ENCODE data around the gene OTC.

The OTC gene

GRCh38 chrX:38400389-38400910 is 48.0 kb downstream of the OTC start:
- Mint-ChIP-seq H3K4me3 (no peak overlapping the region), H3K9me3 (no peaks in the 10 kb centered on the region), H3K36me3 (no peaks in the 10 kb centered on the region), H3K4me1 (no peaks in the 10 kb centered on the region), H3K27ac (no peak overlapping the region), H3K27me3 (peaks cover 1% of the 10 kb centered on the region)

GRCh38 chrX:38402118-38402517 is 49.7 kb downstream of the OTC start:
- Mint-ChIP-seq H3K36me3 (no peaks in the 10 kb centered on the region), H3K4me1 (no peaks in the 10 kb centered on the region), H3K27me3 (peaks cover 1% of the 10 kb centered on the region), H3K4me3 (no peak overlapping the region), H3K27ac (no peak overlapping the region), H3K9me3 (no peaks in the 10 kb centered on the region)

GRCh38 chrX:38403834-38404233 is 51.4 kb downstream of the OTC start:
- Mint-ChIP-seq H3K36me3 (no peaks in the 10 kb centered on the region), H3K27ac (no peak overlapping the region), H3K4me3 (no peak overlapping the region), H3K4me1 (no peaks in the 10 kb centered on the region), H3K27me3 (peaks cover 1% of the 10 kb centered on the region), H3K9me3 (no peaks in the 10 kb centered on the region)

GRCh38 chrX:38407126-38407525 is 54.7 kb downstream of the OTC start:
- Mint-ChIP-seq H3K4me1 (no peaks in the 10 kb centered on the region), H3K27ac (no peak overlapping the region), H3K36me3 (no peaks in the 10 kb centered on the region), H3K27me3 (peaks cover 2% of the 10 kb centered on the region), H3K4me3 (no peak overlapping the region), H3K9me3 (no peaks in the 10 kb centered on the region)

- no peak overlapping the region for H3K27ac Mint-ChIP-seq
- no peaks in the 10 kb centered on the region for H3K9me3 Mint-ChIP-seq
- H3K27me3 Mint-ChIP-seq: peaks cover 2% of the 10 kb centered on the region
Measured at GRCh38 chrX:38409289-38409688, 56.9 kb downstream of the OTC start.

GRCh38 chrX:38426785-38427184 is 74.4 kb downstream of the OTC start:
- Mint-ChIP-seq H3K4me1 (no peaks in the 10 kb centered on the region), H3K27me3 (peaks cover 2% of the 10 kb centered on the region), H3K4me3 (no peak overlapping the region), H3K9me3 (no peaks in the 10 kb centered on the region), H3K36me3 (no peaks in the 10 kb centered on the region), H3K27ac (no peak overlapping the region)

More at GRCh38 chrX:38409289-38409688, 56.9 kb downstream of the OTC start:
- Mint-ChIP-seq H3K4me1 (no peaks in the 10 kb centered on the region), H3K4me3 (no peak overlapping the region), H3K36me3 (no peaks in the 10 kb centered on the region)

- Mint-ChIP-seq H3K4me1 (no peaks in the 10 kb centered on the region), H3K27me3 (peaks cover 5% of the 10 kb centered on the region), H3K27ac (no peak overlapping the region), H3K9me3 (no peaks in the 10 kb centered on the region), H3K36me3 (no peaks in the 10 kb centered on the region), H3K4me3 (no peak overlapping the region)
Measured at GRCh38 chrX:38431525-38431924, 79.1 kb downstream of the OTC start.

- Mint-ChIP-seq H3K36me3 (no peaks in the 10 kb centered on the region), H3K9me3 (no peaks in the 10 kb centered on the region), H3K27ac (no peak overlapping the region), H3K4me1 (no peaks in the 10 kb centered on the region), H3K27me3 (peaks cover 5% of the 10 kb centered on the region), H3K4me3 (no peak overlapping the region)
Measured at GRCh38 chrX:38435130-38435529, 82.7 kb downstream of the OTC start.

- no peaks in the 10 kb centered on the region for H3K9me3 Mint-ChIP-seq
- no peak overlapping the region for H3K27ac Mint-ChIP-seq
- H3K4me3 Mint-ChIP-seq: no peak overlapping the region
- H3K27me3 Mint-ChIP-seq: peaks cover 1% of the 10 kb centered on the region
- no peaks in the 10 kb centered on the region for H3K4me1 Mint-ChIP-seq
- H3K36me3 Mint-ChIP-seq: no peaks in the 10 kb centered on the region
Measured at GRCh38 chrX:38437093-38437492, 84.7 kb downstream of the OTC start.

- Mint-ChIP-seq H3K9me3 (no peaks in the 10 kb centered on the region), H3K4me3 (no peak overlapping the region), H3K27me3 (peaks cover 1% of the 10 kb centered on the region), H3K36me3 (no peaks in the 10 kb centered on the region), H3K27ac (no peak overlapping the region), H3K4me1 (no peaks in the 10 kb centered on the region)
Measured at GRCh38 chrX:38438321-38438720, 85.9 kb downstream of the OTC start.

- Mint-ChIP-seq H3K4me1 (no peaks in the 10 kb centered on the region), H3K36me3 (no peaks in the 10 kb centered on the region), H3K27me3 (peaks cover 2% of the 10 kb centered on the region), H3K4me3 (no peak overlapping the region), H3K27ac (no peak overlapping the region), H3K9me3 (no peaks in the 10 kb centered on the region)
Measured at GRCh38 chrX:38452603-38453002, 100.2 kb downstream of the OTC start.

- Mint-ChIP-seq H3K9me3 (no peaks in the 10 kb centered on the region), H3K4me3 (no peak overlapping the region), H3K36me3 (no peaks in the 10 kb centered on the region), H3K27me3 (no peaks in the 10 kb centered on the region), H3K27ac (no peak overlapping the region), H3K4me1 (no peaks in the 10 kb centered on the region)
Measured at GRCh38 chrX:38458071-38458470, 105.7 kb downstream of the OTC start.

GRCh38 chrX:38462257-38462656 is 109.9 kb downstream of the OTC start:
- Mint-ChIP-seq H3K9me3 (no peaks in the 10 kb centered on the region), H3K4me1 (no peaks in the 10 kb centered on the region), H3K4me3 (no peak overlapping the region), H3K27ac (no peak overlapping the region), H3K27me3 (no peaks in the 10 kb centered on the region), H3K36me3 (no peaks in the 10 kb centered on the region)

GRCh38 chrX:38465686-38466085 is 113.3 kb downstream of the OTC start:
- Mint-ChIP-seq H3K9me3 (no peaks in the 10 kb centered on the region), H3K27me3 (no peaks in the 10 kb centered on the region), H3K36me3 (no peaks in the 10 kb centered on the region), H3K4me1 (no peaks in the 10 kb centered on the region), H3K4me3 (no peak overlapping the region), H3K27ac (no peak overlapping the region)

GRCh38 chrX:38468563-38469157 is 116.3 kb downstream of the OTC start:
- Mint-ChIP-seq H3K36me3 (no peaks in the 10 kb centered on the region), H3K27me3 (no peaks in the 10 kb centered on the region), H3K4me3 (no peak overlapping the region), H3K9me3 (no peaks in the 10 kb centered on the region), H3K4me1 (no peaks in the 10 kb centered on the region), H3K27ac (no peak overlapping the region)
